ENCODE results near the gene MIEN1.
A peak's percentile ranks its signal among the peaks of the same experiment; 100 is the strongest.
"Not testable (repeated sequence)": the region's sequence is repeated elsewhere in the genome, so short reads cannot be mapped to it uniquely, and the experiment has no call there.

The MIEN1 gene

DNA sequence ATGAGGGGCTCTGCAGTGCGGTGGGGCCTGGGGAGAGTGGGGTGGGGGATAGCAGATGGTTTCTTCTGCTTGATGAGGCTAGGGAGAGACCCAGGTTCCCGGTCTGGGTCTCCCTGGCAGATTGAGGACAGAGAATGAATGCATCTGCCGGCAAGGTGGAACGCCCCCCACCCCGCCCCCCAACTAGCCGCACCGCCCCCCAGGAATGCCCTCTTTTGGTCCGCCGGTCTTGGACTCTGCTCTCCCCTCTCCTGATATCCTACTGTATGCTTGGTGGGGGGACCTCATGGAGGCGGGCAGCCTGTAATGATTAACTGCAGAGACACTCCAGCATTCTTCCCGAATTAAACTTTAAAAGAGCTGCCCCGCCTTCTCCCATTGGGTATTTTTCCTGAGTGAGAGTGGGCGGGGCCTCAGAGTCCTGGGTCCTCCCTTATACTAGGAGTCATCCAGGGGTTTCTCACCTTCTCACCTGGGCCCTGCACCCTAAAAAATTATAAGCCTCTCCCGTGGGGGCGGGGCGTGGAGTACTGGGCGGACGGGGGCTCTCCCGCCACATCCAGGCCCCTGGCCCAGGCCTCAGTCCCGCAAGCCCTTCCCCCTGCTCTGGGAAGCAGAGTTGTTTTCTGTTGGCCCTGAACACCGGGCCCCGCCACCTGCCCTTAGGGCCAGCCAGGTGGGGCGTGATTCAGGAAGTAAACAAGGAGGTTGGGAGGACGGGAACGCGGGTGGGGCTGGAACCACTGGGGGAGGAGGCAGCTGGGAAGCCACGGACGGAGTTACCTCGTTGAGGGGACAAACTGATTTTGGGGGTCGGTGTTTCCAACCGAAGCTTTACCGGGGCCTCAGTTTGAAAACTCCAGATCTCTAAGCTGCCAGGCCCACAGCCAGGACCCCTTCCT lies 8.9 kb upstream of the MIEN1 start:
- no peak for DNase-seq

DNA sequence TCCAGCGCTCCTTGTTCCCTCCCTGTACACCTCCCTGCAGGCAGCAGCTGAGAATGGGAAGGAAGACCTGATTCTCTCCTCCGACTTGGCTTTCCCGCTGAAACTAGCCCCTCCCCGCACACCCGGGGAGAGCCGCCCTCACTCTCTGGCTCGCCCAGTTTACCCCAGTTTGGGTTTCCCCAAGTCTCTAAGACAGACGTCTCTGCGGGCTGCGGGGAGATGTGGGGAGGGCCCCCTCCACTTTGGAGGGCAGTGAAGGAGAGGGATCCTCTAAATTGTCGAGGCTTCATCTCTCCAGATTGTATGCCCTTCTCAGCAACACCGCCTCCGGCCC lies 8.2 kb upstream of the MIEN1 start:
- DNase-seq: no peak

DNA sequence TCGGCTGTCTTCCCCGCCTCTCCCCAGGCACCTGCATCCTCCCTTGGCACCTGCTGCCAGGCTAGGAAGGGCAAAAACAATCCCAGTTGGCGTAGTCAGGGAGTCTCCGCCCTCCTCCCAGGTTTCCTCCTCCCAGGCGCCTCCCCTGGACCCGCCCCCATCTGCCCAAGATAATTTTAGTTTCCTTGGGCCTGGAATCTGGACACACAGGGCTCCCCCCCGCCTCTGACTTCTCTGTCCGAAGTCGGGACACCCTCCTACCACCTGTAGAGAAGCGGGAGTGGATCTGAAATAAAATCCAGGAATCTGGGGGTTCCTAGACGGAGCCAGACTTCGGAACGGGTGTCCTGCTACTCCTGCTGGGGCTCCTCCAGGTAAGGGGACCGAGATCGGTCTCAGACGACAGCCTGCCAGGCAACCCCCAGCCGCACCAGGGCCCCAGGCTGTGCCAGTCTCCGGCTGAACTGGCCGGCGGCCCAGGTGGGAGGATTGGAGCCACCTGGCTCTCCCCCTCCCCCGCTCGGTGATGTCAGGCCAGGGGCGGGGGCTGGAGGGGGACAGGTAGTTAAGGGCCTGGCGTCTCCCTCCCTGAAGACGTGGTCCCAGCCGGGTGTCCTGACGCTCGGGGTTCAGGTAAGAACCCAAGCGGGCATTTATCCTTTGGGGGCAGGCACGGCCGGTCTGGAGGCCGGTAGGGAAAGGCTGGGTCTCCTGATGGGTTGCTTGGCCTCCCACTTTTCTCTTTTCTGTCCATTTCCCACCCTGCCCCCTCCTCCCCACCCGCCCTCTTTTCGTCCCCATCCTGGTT lies 7.6 kb upstream of the MIEN1 start, which contains the start of gene GRB7:
TSS of gene GRB7 (plus strand) at position 179 of the 808 bp plus-strand sequence. CDS start 4,364 bp downstream, outside the sequence.
- DNase-seq: no peak

DNA sequence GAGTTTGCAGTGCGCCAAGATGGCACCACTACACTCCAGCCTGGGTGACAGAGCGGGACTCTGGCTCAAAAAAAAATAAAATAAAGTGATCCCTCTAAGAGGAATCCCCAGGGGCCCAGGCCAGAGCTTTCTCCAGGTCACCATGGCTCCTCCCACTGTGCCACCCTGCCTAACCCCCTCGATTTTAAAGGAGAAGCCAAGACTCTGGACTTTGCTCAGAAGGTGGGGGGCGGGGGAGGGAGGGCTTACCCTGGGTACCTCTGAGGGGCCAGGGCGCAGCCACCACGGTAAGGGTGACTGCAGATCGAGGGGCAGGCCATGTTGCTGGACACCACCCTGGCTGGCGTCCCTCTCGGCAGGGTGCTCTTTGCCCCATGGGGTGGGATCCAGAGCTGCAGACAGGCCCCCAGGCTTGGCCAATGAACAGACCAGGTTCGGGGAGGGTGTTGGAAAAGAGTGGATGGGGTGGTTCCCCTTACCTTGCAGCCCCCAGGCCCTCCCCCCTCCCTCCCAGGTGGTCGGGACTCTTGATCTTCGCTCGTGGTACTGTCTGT lies 7.0 kb upstream of the MIEN1 start:
- DNase-seq: no peak

DNA sequence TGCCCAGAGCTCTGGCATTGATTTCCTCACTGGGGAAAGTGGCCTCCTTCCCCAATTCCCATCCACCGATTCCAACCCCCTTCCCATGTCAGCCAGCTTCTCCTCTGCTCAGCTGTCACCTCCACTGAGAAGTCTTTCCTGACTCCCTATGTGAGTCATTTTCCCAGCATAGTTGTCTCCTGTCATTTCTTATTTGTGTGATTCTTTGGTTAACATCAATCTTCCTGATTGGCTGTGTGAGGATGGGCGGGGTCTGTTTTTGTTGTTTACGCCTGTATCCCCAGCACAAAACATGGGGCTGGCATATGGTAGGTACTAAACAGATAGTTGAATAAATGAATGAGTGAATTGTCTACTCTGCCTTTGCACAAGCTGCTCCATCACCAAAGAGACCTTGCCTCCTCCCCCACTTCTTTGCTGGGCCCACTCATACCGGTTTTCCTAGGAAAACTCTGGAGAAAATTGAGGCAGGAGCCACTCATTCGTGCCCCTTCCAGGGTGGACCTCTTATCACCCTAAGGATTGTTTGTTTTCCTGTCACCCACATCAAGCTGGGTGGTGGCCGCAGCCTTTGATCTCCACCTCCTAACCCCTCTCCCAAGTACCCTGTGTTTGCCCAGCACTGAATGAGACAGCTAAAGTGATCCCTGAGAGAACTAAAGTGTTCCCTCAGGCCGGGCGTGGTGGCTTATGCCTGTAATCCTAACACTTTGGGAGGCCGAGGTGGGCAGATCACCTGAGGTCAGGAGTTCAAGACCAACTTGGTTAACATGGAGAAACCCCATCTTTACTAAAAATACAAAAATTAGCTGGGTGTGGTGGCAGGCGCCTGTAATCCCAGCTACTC lies 6.2 kb upstream of the MIEN1 start:
- DNase-seq: no peak

DNA sequence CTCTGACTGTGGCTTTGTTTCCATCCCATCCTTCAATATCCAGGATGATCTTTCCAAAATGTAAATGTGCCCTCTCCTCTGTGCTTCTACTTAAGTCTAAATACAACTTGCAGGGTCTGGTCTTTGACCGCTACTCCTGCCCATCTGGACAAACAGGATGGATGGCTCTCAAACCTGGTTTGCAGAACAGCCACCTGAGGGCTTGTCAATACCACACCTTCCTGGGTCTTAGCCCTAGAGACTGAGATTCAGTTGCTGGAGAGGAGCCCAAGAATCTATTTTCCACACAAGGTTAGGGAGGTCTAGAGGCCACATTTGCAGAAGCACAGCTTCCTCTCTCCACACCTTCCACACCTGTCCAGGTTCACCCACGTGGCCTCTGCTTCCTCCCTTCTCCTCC lies 5.5 kb upstream of the MIEN1 start:
- DNase-seq: no peak

DNA sequence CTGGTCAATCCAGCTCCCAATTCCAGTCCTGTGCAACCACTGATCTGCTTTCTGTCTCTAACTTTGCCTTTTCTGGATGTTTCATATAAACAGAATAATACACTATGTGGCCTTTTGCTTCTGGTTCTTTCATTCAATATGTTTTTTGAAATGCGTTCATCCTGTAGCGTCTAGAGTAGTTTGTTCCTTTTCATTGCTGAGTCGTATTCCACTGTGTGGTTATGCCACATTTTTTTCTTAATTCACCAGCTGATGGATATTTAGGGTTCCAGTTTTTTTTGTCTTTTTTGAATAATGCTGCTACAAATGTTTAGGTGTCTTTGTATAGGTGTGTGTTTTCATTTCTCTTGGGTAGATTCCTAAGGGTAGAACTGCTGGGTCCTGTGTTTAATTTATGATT lies 2.3 kb upstream of the MIEN1 start:
- no peak for DNase-seq

DNA sequence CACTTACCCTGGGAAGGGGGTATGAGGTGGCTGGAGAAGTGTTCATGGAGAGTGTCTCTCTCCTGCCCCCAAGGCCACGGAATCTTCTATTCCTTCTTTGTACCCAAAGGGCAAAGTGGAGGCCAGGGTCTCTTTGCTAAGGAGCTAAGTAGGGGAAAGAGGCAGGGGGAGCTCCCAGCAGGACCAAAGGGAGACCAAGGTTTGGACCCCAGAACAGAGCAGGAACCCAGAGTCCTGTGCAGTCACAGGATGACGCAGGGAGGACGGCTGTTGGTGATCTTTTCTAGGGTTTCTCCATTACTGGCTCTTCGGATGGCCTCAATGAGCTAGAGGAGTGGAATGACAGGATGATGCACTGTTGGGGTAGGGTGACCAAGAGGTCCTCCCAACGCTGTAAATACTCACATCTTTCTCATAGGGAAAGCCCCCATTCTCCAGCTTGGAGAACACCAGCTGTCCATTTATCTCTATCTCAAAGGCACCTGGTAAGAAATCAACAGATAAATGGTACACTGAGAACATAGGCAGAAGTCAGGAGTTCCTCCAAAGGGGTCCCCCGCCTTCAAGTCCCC lies 966 bp downstream of the MIEN1 start:
- DNase-seq: no peak

DNA sequence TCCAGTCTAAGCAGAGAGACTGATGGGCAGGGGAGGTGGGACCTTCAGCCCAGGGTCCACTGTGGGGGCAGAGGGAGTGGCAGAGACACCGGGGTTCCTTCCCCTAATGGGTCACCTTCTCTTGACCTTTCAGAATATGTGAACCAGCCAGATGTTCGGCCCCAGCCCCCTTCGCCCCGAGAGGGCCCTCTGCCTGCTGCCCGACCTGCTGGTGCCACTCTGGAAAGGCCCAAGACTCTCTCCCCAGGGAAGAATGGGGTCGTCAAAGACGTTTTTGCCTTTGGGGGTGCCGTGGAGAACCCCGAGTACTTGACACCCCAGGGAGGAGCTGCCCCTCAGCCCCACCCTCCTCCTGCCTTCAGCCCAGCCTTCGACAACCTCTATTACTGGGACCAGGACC lies 2.8 kb downstream of the MIEN1 start:
- no peak for DNase-seq

DNA sequence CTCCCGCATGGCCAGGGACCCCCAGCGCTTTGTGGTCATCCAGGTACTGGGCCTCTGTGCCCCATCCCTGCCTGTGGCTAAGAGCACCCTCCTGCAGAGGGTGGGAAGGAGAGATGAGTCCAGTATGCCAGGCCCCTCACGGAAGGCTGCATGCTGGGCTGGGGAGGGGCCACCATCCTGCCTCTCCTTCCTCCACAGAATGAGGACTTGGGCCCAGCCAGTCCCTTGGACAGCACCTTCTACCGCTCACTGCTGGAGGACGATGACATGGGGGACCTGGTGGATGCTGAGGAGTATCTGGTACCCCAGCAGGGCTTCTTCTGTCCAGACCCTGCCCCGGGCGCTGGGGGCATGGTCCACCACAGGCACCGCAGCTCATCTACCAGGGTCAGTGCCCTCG lies 3.7 kb downstream of the MIEN1 start:
- no peak for DNase-seq

DNA sequence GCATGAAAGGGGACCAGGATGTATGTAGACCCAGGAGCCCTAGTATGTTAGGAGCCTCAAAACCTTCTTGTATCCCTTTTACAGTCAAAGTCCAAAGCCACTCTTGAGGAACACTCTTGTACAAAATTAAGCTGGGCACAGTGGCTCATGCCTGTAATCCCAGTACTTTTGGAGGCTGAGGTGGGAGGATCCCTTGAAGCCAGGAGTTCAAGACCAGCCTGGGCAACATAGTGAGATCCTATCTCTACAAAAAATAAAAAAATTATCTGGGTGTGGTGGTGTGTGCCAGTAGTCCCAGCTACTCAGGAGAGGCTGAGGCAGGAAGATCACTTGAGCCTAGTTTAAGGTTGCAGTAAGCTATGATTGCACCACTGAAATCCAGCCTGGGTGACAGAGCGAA lies 4.4 kb downstream of the MIEN1 start:
- DNase-seq: not testable (repeated sequence)

DNA sequence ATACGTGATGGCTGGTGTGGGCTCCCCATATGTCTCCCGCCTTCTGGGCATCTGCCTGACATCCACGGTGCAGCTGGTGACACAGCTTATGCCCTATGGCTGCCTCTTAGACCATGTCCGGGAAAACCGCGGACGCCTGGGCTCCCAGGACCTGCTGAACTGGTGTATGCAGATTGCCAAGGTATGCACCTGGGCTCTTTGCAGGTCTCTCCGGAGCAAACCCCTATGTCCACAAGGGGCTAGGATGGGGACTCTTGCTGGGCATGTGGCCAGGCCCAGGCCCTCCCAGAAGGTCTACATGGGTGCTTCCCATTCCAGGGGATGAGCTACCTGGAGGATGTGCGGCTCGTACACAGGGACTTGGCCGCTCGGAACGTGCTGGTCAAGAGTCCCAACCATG lies 5.6 kb downstream of the MIEN1 start:
- DNase-seq: no peak

DNA sequence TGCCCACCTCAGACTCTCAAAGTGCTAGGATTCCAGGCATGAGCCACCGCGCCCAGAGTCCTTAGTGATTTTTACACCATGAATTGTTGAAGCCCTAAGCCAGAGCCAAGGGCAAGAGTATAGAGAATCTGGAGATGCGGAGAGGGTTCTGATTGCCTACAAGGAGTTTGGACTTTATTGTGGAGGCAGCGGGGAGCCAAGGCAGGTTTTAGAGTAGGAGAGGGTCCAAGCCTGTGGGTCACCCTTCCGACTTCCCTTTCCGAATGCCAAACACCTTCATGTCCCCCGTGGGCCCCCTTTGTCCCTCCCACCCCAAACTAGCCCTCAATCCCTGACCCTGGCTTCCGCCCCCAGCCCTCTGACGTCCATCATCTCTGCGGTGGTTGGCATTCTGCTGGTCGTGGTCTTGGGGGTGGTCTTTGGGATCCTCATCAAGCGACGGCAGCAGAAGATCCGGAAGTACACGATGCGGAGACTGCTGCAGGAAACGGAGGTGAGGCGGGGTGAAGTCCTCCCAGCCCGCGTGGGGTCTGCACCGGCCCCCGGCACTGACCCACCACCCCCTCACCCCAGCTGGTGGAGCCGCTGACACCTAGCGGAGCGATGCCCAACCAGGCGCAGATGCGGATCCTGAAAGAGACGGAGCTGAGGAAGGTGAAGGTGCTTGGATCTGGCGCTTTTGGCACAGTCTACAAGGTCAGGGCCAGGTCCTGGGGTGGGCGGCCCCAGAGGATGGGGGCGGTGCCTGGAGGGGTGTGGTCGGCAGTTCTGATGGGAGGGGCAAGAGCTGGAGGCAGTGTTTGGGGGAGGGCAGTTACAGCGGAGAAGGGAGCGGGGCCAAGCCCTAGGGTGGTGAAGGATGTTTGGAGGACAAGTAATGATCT lies 7.1 kb downstream of the MIEN1 start:
- DNase-seq: peak; percentile 18

DNA sequence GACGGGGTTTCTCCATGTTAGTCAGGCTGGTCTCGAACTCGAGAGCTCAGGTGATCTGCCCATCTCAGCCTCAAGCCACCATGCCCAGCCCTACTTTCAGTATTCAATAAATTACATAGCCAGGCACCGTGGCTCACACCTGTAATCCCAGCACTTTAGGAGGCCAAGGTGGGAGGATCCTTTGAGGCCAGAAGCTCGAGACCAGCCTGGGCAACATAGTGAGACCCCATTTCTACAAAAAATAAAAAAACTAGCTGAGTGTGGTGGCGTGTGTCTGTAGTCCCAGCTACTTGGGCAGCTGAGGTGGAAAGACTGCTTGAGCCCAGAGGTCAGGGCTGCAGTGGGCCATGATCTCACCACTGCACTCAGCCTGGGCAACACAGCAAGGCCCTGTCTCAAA lies 8.2 kb downstream of the MIEN1 start:
- no peak for DNase-seq

DNA sequence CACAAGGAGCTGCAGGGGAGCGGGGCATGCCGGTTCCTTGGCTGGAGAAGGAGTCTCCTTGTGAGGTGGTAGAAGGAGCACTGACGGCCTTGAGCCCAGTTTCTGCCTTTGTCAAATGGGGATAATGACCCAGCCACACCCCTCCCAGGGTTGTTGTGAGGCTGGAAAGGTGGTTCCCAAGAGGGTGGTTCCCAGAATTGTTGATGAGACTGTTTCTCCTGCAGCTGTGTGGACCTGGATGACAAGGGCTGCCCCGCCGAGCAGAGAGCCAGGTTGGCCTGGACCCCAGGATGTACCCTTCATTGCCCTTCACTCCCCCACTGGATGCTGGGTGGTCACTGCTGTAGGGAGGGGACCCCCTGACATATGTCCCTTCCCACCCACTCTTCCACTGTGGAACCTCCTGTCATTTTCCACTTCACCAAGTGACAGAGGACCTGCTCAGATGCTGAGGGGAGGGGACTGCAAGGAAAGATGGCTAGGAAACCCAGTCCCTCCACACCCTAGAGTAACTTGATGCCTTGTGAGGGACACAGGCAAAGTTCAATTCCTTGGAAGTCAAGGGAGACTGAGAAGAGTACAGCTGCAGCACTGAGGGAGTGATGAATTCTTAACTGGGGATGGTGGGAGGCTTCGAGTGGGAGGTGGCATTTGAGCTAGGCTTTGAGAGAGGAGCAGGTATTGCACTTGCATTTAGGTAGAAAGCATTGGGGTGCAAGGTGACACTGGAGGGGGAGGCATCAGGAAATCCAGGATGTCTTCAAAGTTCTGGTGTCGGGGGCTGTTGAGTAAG lies 10.6 kb downstream of the MIEN1 start:
- no peak for DNase-seq

DNA sequence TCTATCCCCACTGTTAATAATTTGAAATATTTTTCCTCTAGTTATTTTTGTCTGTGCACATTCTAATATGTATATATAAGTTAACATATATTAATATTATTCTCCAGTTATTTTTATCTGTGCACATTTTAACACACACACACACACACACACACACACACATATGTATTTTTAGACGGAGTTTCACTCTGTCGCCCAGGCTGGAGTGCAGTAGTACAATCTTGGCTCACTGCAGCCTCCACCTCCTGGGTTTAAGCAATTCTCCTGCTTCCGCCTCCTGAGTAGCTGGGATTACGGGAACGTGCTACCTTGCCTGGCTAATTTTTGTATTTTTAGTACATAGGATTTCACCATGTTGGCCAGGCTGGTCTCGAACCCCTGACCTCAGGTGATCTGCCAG lies 12.7 kb downstream of the MIEN1 start:
- DNase-seq: no peak

DNA sequence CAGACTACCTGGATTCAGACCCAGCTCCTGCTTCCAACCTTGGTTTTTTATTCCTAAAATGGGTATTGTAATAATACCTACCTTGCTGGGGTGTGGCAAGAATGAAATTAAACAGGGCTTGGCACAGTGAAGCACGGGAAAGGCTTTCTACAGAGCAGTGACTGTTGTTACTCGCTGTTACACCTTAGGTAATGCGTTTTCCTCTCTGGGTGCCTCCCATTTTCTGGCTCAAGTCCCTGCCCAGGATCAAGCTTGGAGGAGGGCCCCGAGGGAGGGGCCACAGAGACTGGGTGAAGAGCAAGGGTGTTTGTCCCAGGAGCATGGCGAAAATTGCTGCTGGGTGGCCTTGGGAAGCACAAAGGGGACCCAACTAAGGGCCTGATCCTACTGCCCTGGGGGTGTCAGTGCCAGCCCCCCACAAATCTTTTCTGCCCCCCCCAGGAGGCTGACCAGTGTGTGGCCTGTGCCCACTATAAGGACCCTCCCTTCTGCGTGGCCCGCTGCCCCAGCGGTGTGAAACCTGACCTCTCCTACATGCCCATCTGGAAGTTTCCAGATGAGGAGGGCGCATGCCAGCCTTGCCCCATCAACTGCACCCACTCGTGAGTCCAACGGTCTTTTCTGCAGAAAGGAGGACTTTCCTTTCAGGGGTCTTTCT lies 13.3 kb downstream of the MIEN1 start:
- no peak for DNase-seq

DNA sequence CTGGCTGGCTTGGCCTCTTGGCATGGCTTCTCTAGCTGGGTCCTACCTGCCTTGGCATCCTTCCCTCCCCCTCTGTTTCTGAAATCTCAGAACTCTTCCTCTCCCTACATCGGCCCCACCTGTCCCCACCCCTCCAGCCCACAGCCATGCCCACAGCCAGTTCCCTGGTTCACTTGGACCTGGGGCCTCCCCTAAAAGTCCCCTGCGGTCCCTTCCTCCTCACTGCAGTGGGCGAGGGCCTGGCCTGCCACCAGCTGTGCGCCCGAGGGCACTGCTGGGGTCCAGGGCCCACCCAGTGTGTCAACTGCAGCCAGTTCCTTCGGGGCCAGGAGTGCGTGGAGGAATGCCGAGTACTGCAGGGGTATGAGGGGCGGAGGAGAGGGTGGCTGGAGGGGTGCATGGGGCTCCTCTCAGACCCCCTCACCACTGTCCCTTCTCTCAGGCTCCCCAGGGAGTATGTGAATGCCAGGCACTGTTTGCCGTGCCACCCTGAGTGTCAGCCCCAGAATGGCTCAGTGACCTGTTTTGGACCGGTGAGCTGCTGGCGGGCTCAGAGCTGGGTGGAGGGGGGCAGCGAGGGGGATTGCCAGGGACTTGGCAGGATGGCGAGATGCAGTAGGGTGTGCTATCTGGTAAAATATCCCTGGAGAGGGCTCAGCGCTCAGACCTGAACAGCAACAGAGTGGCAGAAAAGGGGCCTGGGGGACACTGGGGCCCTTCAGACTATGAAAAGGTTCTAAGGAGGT lies 14.1 kb downstream of the MIEN1 start:
- no peak for DNase-seq

DNA sequence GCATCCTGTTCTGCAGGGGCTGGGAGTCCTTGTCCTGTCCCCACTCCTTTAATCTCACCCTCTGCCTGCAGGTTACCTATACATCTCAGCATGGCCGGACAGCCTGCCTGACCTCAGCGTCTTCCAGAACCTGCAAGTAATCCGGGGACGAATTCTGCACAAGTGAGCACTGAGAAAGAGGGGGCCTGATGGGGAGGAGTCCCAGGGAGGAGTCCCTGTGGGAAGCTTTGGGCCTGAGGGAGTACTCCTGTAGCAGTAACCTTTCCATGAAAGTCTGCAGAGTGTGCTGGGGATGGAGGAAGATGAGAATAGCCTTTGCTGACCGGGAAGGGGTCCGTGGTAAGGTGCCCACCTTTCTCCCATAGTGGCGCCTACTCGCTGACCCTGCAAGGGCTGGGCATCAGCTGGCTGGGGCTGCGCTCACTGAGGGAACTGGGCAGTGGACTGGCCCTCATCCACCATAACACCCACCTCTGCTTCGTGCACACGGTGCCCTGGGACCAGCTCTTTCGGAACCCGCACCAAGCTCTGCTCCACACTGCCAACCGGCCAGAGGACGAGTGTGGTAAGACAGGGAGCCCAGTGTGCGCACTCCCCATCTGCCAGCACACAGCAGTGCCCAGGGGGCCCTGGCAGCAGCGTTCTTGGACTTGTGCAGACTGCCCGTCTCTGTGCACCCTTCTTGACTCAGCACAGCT lies 14.8 kb downstream of the MIEN1 start:
- DNase-seq: no peak
